NCI-H1105 (cell line): ENCODE data around the gene SNX2.
A peak's percentile ranks its signal among the peaks of the same experiment; 100 is the strongest.
"Not testable (repeated sequence)": the region's sequence is repeated elsewhere in the genome, so short reads cannot be mapped to it uniquely, and the experiment has no call there.

Experiments used
- DNase-seq: peaks from one replicate; lab custom pipeline; 2025; lab: John Stamatoyannopoulos, UW

Gene SNX2

DNA sequence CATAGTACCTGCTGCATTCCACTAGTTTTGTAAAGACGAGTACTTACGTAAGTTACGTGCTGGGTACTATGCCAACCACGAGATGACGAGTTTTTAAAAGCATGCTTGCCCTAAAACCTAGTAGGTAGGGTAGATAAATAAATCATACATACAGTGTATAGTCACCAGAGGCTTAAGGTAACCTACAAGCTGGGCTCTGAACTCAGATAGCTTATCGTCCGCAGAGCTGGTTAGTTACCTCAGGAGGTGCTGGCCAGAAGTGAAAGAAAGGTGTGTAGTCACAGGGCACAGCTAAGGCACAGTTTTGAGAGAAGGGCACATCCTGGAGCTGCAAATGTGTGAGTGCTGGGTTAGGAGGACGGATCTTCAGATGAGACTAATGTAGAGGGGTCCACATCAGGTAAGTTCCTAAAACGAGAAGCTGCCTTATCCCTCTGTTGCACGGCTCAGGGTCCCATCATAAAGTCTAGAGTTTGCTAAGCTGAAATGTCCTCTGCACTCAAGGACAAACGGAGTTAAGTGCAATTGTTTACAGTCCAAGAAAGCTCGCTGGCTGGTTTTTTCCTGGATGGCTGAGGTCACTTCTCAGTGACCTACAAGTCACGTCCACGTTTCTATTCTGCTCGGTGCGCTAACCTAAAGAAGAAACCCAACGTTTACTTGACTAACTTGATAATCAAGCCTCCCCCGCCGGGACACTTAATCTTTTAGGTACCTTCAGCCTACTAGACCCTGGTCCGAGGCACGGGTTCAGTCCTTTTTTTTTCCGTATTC lies 69.4 kb downstream of the SNX2 start:
- no peak for DNase-seq

GRCh38 chr5:122844910-122845228 lies 70.0 kb downstream of the SNX2 start:
- no peak for DNase-seq

DNA sequence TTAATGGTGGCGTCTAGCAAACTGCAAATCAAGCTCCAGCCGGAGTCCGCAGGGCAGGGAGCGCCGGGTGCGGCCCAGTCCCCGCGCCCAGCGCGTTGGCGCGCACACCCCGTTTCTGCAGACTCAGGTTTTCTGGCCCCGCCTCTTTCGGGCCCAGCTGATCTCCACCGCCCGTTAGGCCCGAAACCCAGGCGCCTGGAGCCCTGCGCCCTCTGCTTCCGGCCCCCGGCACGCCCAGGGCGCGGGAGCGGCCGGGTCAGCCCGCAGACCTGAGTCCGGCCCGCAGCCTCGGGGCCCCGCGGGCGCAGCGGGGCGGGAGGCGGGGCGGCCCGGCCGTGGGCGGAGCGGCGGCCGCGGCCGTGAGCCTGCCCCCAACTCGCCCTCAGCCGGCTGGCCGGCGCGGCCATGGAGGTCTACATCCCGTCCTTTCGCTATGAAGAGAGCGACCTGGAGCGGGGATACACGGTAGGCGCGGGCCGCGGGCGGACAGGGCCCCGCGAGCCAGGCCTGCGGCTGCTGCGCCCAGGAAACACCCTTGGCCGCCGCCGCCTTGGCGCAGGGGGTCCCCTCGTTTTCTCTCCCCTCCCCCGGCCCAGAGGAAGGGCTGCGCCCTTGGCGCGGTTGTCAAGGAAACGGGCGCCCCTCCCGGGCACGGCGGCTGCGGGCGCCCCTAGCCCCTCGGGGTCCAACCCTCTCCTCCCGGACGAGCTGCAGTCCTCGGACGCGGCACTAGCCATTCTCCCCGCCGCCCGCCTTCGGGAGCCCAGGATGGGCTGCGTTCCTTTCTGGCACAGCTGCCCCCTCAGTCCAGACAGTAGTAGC lies 70.6 kb downstream of the SNX2 start, which contains the start of gene SNX24:
TSS of gene SNX24 (plus strand) at position 385 of the 822 bp plus-strand sequence. CDS start at position 406, 21 bp downstream.
- DNase-seq: peak; percentile 42

- no peak for DNase-seq
These were observed 71.2 kb downstream of the SNX2 start for GRCh38 chr5:122846051-122846550.

GRCh38 chr5:122847687-122848081 lies 72.8 kb downstream of the SNX2 start:
- DNase-seq: no peak

- no peak for DNase-seq
These were observed 74.9 kb downstream of the SNX2 start for GRCh38 chr5:122849771-122850170.

GRCh38 chr5:122857538-122857937 lies 82.7 kb downstream of the SNX2 start:
- DNase-seq: not testable (repeated sequence)

DNA sequence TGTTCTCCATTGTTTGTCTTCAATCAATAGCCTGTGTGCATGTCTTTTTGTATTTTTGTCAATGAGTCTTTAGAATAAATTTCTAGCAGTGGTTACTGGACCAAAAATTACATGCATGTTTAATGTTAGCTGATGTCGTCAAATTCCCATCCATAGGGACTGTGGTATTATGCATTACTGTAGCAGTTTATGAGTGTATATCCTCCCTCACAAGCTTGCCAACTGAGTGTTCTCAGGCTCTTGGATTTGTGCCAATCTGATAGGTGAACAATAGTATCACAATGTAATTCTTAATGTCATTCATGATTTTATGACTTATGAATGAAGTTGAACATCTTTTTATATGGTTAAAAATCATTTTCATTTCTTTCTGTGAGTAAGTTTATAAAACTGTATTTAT lies 83.6 kb downstream of the SNX2 start:
- DNase-seq: peak; percentile 48

DNA sequence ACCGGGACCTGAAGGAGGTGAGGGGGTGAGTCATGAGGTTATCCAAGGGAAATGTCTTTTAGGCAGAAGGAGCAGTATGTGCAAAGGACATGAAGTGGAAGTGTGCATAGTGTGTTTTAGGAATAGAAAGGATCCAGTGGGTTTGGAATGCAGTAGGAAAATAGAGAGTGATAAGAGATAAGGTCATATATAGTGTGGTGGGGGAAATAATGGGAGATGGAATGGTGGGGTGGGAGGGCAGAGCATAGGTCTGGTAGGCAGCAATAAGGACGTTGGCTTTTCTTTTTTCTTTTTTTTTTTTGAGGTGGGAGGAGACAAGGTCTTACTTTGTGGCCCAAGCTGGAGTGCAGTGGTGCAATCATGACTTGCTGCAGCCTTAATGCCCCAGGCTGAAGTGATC lies 88.4 kb downstream of the SNX2 start:
- no peak for DNase-seq

GRCh38 chr5:122863721-122864120 lies 88.8 kb downstream of the SNX2 start:
- no peak for DNase-seq

DNA sequence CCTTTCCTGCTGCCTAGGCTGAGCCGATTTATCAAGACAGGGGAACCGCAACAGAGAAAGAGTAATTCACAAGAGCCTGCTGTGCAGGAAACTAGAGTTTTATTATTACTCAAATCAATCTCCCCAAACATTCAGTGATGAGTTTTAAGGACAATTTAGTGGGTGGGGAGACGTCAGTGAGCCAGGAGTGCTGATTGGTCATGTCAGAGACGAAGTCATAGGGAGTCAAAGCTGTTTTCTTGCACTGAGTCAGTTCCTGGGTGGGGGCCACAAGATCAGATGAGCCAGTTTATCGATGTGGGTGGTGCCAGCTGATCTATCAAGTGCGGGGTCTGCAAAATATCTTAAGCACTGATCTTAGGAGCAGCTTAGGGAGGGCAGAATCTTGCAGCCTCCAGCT lies 89.5 kb downstream of the SNX2 start:
- no peak for DNase-seq

DNA sequence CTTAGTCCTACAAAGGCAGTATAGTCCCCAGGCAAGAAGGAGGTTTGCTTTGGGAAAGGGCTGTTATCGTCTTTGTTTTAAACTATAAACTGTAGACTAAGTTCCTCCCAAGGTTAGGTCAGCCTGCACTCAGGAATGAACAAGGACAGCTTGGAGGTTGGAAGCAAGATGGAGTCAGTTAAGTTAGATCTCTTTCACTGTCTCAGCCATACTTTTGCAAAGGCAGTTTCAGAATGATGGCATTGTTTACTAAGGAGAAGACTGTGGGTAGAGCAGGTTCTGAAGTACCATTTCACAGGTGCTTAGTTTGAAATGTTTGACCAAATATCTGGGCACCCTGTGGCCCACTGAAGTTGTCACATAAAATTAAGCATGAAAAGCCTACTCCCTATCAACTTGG lies 90.0 kb downstream of the SNX2 start:
- DNase-seq: no peak

DNA sequence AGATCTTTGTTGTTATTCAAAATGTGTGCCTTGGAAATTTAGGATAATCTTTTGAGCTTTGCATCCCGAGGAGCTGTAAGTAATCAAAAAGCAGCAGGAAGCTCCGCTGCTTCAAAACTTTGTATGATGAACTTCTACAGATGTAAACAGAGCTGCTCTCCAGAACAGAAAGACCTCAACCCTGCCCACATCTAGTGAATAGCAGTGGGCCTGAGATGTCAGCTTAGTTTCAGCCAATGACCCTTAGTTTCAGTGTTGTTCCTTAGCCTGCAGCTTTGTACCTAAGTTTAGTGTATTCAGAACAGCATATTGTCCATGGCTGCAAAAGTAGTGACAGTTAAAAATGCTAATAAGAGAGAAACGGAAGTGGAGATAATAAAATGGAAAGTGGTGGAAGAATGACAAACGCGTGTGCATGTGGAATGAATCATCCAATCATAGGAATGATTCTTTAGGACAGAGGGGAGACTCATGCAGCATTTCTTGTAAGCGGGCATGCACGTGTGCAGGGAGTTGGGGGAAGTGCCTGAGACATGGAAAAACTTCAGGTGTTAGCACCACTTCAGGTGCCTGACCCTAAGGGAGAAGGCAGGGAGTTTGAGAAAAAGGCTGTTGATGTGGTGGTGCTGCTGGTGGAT lies 95.5 kb downstream of the SNX2 start:
- no peak for DNase-seq

DNA sequence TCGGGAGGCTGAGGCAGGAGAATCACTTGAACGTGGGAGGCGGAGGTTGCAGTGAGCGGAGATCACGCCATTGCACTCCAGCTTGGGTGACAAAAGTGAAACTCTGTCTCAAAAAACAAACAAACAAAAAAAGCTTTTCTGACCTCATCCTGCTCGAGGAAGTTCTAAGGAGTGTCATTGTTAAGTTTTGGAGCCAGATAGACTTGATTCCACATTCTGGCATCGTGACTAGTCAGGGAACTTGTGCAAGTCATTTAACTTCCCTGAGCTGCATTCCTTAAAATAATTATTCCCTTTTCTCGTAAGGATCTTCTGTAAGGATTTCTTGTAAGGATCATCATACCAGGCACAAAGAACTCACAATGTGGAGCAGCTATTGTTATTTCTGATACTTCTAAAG lies 96.8 kb downstream of the SNX2 start:
- no peak for DNase-seq

DNA sequence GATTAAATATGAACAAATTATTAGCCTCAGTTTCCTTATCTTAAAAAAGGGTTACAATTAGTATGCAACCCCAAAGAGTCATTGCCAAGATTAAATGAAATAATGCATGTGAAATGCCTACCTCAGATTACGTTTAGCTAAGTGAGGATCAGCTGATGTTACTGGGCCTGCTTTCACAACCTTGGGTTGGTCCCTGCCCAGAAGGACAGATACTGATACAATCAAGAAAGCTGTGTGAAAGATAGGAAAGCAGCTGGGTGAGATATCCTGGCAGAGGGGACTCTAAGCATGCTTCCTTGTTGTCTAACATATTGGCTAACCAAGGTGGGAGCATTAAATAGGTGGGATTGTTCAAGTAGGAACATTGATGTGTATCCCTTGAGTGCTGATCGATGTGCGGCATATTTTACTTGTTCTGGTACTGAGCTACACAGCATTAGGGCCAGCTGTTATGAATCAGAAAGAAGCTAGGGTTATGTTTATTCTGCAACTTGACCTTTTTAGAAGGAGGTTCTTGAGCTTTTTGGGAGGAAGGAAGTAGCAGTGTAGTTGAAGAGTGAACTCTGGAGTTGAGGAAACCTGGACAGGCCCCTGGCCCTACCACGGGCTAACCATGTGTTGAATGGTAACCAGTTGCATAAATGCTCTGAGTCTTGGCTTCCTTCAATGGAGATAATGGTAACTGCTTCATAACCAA lies 99.4 kb downstream of the SNX2 start:
- no peak for DNase-seq

DNA sequence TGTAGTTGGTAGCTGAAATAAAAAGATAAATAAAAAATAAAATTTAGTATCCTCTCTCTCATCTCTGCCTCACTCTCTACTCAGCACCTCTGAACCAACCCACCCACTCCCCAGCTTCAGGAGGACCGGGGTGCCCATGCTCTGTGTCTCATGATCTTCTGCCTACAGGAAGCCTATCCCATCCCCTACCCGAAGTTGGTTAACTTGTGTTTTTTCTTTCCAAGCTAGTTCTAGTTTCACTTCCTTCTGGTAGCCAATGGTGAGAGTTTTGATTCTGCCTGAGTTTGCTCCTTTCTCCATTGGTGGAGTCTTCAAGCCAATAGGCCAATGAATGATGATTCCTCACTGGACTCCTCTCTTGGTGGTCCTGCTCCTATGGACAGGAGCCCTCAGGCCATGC lies 102.6 kb downstream of the SNX2 start:
- DNase-seq: no peak

- no peak for DNase-seq
These were observed 104.2 kb downstream of the SNX2 start for GRCh38 chr5:122879076-122879475.
